ENCODE results near the gene SYNGR2. TPM values are rescaled to one million over a fixed set of nuclear protein-coding genes. Genes with fewer than 3 reads are reported as not detected.

The SYNGR2 gene
- total and polyA plus RNA-seq, 4 experiments from 2014 or later, result 60.3 to 234 (median 103) TPM

GRCh38 chr17:78214706-78215061 is 46.3 kb downstream of the SYNGR2 start:
- H3K9me3 ChIP-seq (ENCODE audit: control insufficient read depth in 1 of 2, low read length in 2 of 2), result no peaks in the 10 kb centered on the region
- H3K9me3 Mint-ChIP-seq, result no peaks in the 10 kb centered on the region
- no peaks in the 10 kb centered on the region for H3K27me3 ChIP-seq (ENCODE audit: insufficient read depth, low read length)
- intact Hi-C loops (cut with micrococcal nuclease), result loop anchor here (1.0 to 2.0 kb wide), 2 partner anchors 38 to 74 kb away; no protein-coding TSS in a partner anchor
- no peaks in the 10 kb centered on the region for H3K36me3 Mint-ChIP-seq
- peaks cover 8% of the 10 kb centered on the region for H3K4me1 ChIP-seq (ENCODE audit: insufficient read depth, low read length)
- H3K27ac ChIP-seq (ENCODE audit: low read depth, low read length), result peak overlapping the region; percentile 21
- no peaks in the 10 kb centered on the region for H3K27me3 Mint-ChIP-seq
- ChIA-PET POLR2A (ENCODE audit: partially characterized antibody) (interaction anchor here (2.1 kb wide), 1 partner anchor 75 kb away, joined by 8 read pairs; no protein-coding TSS in a partner anchor), CTCF (ENCODE audit: partially characterized antibody) (no interaction called here)
- H3K36me3 ChIP-seq (ENCODE audit: insufficient read depth, low read length), result no peaks in the 10 kb centered on the region
- peak overlapping the region; percentile 28 to 84 (median 72) for H3K4me3 Mint-ChIP-seq
- DNase-seq, result no peak
- peak overlapping the region in 1 of 2 donors; percentile 69 for H3K4me3 ChIP-seq (ENCODE audit: low read length in 2 of 2)
- peaks cover 3 to 9% (median 5%) of the 10 kb centered on the region in 4 donors for H3K4me1 Mint-ChIP-seq
- peak overlapping the region in 1 of 7 donors; percentile 84 for H3K27ac Mint-ChIP-seq

GRCh38 chr17:78219396-78220150 is 51.2 kb downstream of the SYNGR2 start:
- CTCF ChIA-PET (ENCODE audit: partially characterized antibody), result no interaction called here
- intact Hi-C loops (cut with micrococcal nuclease), result no loop called here

More at GRCh38 chr17:78219396-78220150, 51.2 kb downstream of the SYNGR2 start:
- no peaks in the 10 kb centered on the region for H3K27me3 Mint-ChIP-seq
- Histone ChIP-seq H3K4me3 (ENCODE audit: low read length in 2 of 2) (no peak overlapping the region), H3K9me3 (ENCODE audit: control insufficient read depth in 1 of 2, low read length in 2 of 2) (no peaks in the 10 kb centered on the region), H3K27me3 (ENCODE audit: insufficient read depth, low read length) (no peaks in the 10 kb centered on the region), H3K4me1 (ENCODE audit: insufficient read depth, low read length) (peaks cover 4% of the 10 kb centered on the region), H3K36me3 (ENCODE audit: insufficient read depth, low read length) (no peaks in the 10 kb centered on the region), H3K27ac (ENCODE audit: low read depth, low read length) (no peak overlapping the region)
- peaks cover under 1 to 3% (median 2%) of the 10 kb centered on the region in 4 donors for H3K4me1 Mint-ChIP-seq
- DNase-seq, result no peak
- H3K4me3 Mint-ChIP-seq, result peak overlapping the region in 1 of 8 donors; percentile 57
- no peaks in the 10 kb centered on the region for H3K36me3 Mint-ChIP-seq
- H3K27ac Mint-ChIP-seq, result peak overlapping the region in 3 of 7 donors; percentile 19 to 53 (median 48)
- POLR2A ChIA-PET (ENCODE audit: partially characterized antibody), result interaction anchor here (1.4 kb wide), 1 partner anchor 261 kb away, joined by 3 read pairs; the partner anchor contains the start of gene TNRC6C
- H3K9me3 Mint-ChIP-seq, result no peaks in the 10 kb centered on the region

Other genes starting within 250 kb of the SYNGR2 start
- gene TNRC6C, start 209.9 kb upstream of the SYNGR2 start, total RNA-seq, result 100 to 1,000 TPM; 105 to 112 TPM
- 1 to 10 TPM; 1.3 to 9.4 TPM for gene TNRC6C, start 209.9 kb upstream of the SYNGR2 start, polyA plus RNA-seq
- gene TMC6, start 39.8 kb upstream of the SYNGR2 start, total RNA-seq, result 100 to 1,000 TPM; 697 to 702 TPM
- 100 to 1,000 TPM; 258 to 300 TPM for gene TMC6, start 39.8 kb upstream of the SYNGR2 start, polyA plus RNA-seq
- gene TMC8, start 37.8 kb upstream of the SYNGR2 start, total RNA-seq, result 100 to 1,000 TPM; 424 to 430 TPM
- 100 to 1,000 TPM in 1 of 2 donors, 10 to 100 TPM in 1; 77.7 to 172 TPM for gene TMC8, start 37.8 kb upstream of the SYNGR2 start, polyA plus RNA-seq
- not detected for gene C17orf99, start 22.2 kb upstream of the SYNGR2 start, total RNA-seq
- not detected for gene C17orf99, start 22.2 kb upstream of the SYNGR2 start, polyA plus RNA-seq
- gene TK1, start 18.5 kb downstream of the SYNGR2 start, total RNA-seq, result under 1 TPM in 1 of 2 experiments, not detected in 1; 0.55 TPM
- gene TK1, start 18.5 kb downstream of the SYNGR2 start, polyA plus RNA-seq, result 1 to 10 TPM in 1 of 2 donors, under 1 TPM in 1; 0.88 to 1.4 TPM
- 1 to 10 TPM; 3.6 to 3.8 TPM for gene AFMID, start 18.8 kb downstream of the SYNGR2 start, total RNA-seq
- gene AFMID, start 18.8 kb downstream of the SYNGR2 start, polyA plus RNA-seq, result 1 to 10 TPM in 1 of 2 donors, not detected in 1; 2.2 TPM
- gene BIRC5, start 45.7 kb downstream of the SYNGR2 start, total RNA-seq, result under 1 TPM in 1 of 2 experiments, not detected in 1; 0.32 TPM
- under 1 TPM in 1 of 2 donors, not detected in 1; 0.18 TPM for gene BIRC5, start 45.7 kb downstream of the SYNGR2 start, polyA plus RNA-seq
- not detected for gene TMEM235, start 63.0 kb downstream of the SYNGR2 start, total RNA-seq
- not detected for gene TMEM235, start 63.0 kb downstream of the SYNGR2 start, polyA plus RNA-seq
- 1 to 10 TPM; 7.5 to 8.4 TPM for gene SOCS3, start 191.5 kb downstream of the SYNGR2 start, total RNA-seq
- gene SOCS3, start 191.5 kb downstream of the SYNGR2 start, polyA plus RNA-seq, result 100 to 1,000 TPM in 1 of 2 donors, 10 to 100 TPM in 1; 60.8 to 220 TPM
- gene PGS1, start 210.1 kb downstream of the SYNGR2 start, total RNA-seq, result 10 to 100 TPM; 84.4 to 84.8 TPM
- 10 to 100 TPM; 33.9 to 36.6 TPM for gene PGS1, start 210.1 kb downstream of the SYNGR2 start, polyA plus RNA-seq